ENCODE data around the gene CALR3. TPM values are rescaled to one million over a fixed set of nuclear protein-coding genes. Genes with fewer than 3 reads are reported as not detected.

CALR3 gene
- total RNA-seq, 4 donors from 2014 or later, result not detected

DNA sequence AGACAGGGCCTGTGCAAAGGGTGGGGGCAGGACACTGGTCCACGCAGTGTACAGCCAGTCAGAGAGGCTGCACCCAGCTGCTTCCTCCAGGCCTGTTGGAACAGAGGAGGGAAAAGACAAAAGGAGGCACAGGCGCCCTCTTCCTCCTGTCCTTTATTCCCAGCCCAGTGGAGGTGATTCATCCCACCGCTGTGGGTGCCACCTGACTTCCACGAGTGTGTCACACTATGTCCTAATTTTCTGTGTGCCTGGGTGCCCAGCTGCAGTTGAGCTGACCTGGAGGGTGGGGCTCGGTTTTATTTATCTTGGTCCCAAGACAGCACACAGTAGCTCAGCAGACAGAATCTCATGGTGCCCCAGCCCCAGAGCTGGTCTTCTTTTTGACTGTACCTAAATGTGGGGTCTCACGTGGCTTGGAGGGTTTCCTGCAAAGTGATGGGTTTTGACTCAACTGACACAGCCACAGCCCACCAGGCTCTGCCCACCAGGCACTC is 33.2 kb downstream of the CALR3 start:
- H3K4me1 ChIP-seq, result peaks cover 90 to 92% of the 10 kb centered on the region in 2 donors
- H3K36me3 ChIP-seq, result no peaks in the 10 kb centered on the region
- H3K27me3 ChIP-seq, result no peaks in the 10 kb centered on the region
- intact Hi-C loops (cut with DNase I; ENCODE audit: low total_unique reads) (loop anchor here (2.0 to 10.0 kb wide), 3 partner anchors 16 to 1148 kb away; partner anchors contain the start of genes SMIM7 and TMEM38A), in situ Hi-C loops (cut with MboI; ENCODE audit: low sequenced_read_pairs in 4 of 4) (loop anchor here in 2 of 4 donors (25.0 kb wide), 1 partner anchor 1574 kb away; no protein-coding TSS in a partner anchor)
- peak; percentile 94 to 97 for DNase-seq
- peak overlapping the region in 2 of 4 donors; percentile 9 to 23 for H3K4me3 ChIP-seq
- H3K9me3 ChIP-seq, result no peaks in the 10 kb centered on the region
- peak; percentile 50 to 52 for ATAC-seq
- peak; percentile 81 to 83 for TF ChIP-seq POLR2A (IDR thresholded peaks at IDR 0.05)
- TF ChIP-seq, protein P1, sequence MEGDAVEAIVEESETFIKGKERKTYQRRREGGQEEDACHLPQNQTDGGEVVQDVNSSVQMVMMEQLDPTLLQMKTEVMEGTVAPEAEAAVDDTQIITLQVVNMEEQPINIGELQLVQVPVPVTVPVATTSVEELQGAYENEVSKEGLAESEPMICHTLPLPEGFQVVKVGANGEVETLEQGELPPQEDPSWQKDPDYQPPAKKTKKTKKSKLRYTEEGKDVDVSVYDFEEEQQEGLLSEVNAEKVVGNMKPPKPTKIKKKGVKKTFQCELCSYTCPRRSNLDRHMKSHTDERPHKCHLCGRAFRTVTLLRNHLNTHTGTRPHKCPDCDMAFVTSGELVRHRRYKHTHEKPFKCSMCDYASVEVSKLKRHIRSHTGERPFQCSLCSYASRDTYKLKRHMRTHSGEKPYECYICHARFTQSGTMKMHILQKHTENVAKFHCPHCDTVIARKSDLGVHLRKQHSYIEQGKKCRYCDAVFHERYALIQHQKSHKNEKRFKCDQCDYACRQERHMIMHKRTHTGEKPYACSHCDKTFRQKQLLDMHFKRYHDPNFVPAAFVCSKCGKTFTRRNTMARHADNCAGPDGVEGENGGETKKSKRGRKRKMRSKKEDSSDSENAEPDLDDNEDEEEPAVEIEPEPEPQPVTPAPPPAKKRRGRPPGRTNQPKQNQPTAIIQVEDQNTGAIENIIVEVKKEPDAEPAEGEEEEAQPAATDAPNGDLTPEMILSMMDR (IDR thresholded peaks at IDR 0.05 in 4 of 5, conservative IDR thresholded peaks at IDR 0.05 in 1 of 5), result peak in 1 of 5 experiments; percentile 44
- peak overlapping the region; percentile 91 to 99 (median 96) for H3K27ac ChIP-seq

DNA sequence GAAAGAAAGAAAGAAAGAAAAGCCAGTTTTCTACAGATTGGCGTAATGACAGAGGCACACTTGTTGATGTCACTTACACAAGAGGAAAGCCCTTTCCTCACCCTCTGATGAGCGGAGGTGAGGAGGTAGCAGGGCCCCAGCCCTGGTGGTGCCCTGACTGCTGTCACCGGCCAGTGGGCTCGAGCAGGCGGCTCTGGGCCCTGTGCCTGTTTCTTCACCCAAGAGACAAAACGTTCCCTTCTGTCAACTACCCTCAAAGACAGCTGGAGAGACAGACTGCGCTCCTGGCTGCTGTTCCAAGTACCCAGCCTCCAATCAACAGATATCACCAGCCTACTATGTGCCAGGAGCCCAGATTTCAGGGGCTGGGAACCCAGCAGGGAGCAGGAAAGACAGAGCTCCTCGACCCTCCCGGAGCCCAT is 34.3 kb downstream of the CALR3 start:
- DNase-seq, result peak; percentile 94 to 97
- H3K27ac ChIP-seq, result peak overlapping the region; percentile 91 to 99 (median 96)
- H3K4me3 ChIP-seq, result peak overlapping the region in 1 of 4 donors; percentile 30
- in situ Hi-C loops (cut with MboI; ENCODE audit: low sequenced_read_pairs in 4 of 4) (loop anchor here in 2 of 4 donors (25.0 kb wide), 1 partner anchor 1576 kb away; no protein-coding TSS in a partner anchor), intact Hi-C loops (cut with DNase I; ENCODE audit: low total_unique reads) (loop anchor here (2.0 to 10.0 kb wide), 3 partner anchors 15 to 1147 kb away; partner anchors contain the start of genes SMIM7 and TMEM38A)
- no peaks in the 10 kb centered on the region for H3K9me3 ChIP-seq
- peaks cover 90 to 92% of the 10 kb centered on the region in 2 donors for H3K4me1 ChIP-seq
- H3K36me3 ChIP-seq, result no peaks in the 10 kb centered on the region
- peak; percentile 49 to 61 for ATAC-seq
- H3K27me3 ChIP-seq, result no peaks in the 10 kb centered on the region
- TF ChIP-seq POLR2A (IDR thresholded peaks at IDR 0.05), result peak; percentile 79 to 87
- TF ChIP-seq, protein P1 (IDR thresholded peaks at IDR 0.05 in 4 of 5, conservative IDR thresholded peaks at IDR 0.05 in 1 of 5), result peak in 1 of 5 experiments; percentile 29

DNA sequence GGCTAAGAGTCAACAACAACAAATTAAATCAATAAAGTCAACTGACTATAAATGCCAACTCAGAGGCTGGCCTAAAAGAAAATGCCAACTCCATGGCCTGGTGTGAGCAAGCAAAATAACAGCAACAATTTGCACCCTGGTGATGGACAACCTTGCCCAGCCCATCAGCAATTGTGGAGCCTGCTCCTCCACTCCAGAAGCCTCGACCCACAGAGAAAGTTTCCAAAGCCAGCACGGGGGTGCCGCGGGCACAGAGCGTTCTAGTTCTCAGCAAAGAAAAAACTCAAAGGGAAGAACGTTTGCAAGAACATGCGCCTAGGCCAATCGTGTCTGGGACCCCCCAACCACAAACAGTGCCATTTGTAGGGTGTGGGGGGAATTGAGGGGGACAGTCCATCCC is 35.5 kb downstream of the CALR3 start:
- DNase-seq (no peak), ATAC-seq (no peak)
- no peaks in the 10 kb centered on the region for H3K27me3 ChIP-seq
- no peak overlapping the region for H3K4me3 ChIP-seq
- no peaks in the 10 kb centered on the region for H3K36me3 ChIP-seq
- H3K4me1 ChIP-seq, result peaks cover 90 to 93% of the 10 kb centered on the region in 2 donors
- in situ Hi-C loops (cut with MboI; ENCODE audit: low sequenced_read_pairs in 4 of 4) (loop anchor here in 2 of 4 donors (25.0 kb wide), 1 partner anchor 1577 kb away; no protein-coding TSS in a partner anchor), intact Hi-C loops (cut with DNase I; ENCODE audit: low total_unique reads) (loop anchor here (10.0 kb wide), 1 partner anchor 1146 kb away; no protein-coding TSS in a partner anchor)
- peak overlapping the region; percentile 91 to 99 (median 96) for H3K27ac ChIP-seq
- H3K9me3 ChIP-seq, result no peaks in the 10 kb centered on the region
- TF ChIP-seq POLR2A (IDR thresholded peaks at IDR 0.05), result no peak
- TF ChIP-seq, protein P1 (IDR thresholded peaks at IDR 0.05 in 4 of 5, conservative IDR thresholded peaks at IDR 0.05 in 1 of 5), result no peak

DNA sequence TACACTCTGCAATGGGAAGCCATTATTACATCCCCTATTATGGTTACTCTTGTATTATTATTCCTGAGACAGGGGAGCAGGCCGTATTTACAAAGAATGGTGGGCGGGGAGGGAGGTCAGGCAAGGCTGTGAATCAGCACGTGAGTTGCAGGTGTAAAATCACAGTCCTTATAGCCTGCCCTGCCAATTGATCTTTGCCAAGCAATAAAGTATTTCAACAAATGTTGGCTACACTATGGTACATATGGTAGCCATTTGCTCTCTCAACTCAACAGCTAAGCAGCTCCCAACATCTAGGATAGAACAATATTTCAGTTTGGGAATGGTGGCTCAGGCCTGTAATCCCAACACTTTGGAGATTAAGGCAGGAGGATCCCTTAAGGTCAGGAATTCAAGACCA is 36.3 kb downstream of the CALR3 start:
- H3K4me1 ChIP-seq, result peaks cover 82 to 91% of the 10 kb centered on the region in 2 donors
- TF ChIP-seq, protein P1 (IDR thresholded peaks at IDR 0.05 in 4 of 5, conservative IDR thresholded peaks at IDR 0.05 in 1 of 5), result no peak
- TF ChIP-seq POLR2A (IDR thresholded peaks at IDR 0.05), result no peak
- intact Hi-C loops (cut with DNase I; ENCODE audit: low total_unique reads) (loop anchor here (5.0 to 10.0 kb wide), 2 partner anchors 123 to 1145 kb away; no protein-coding TSS in a partner anchor), in situ Hi-C loops (cut with MboI; ENCODE audit: low sequenced_read_pairs in 4 of 4) (loop anchor here in 2 of 4 donors (25.0 kb wide), 1 partner anchor 1578 kb away; no protein-coding TSS in a partner anchor)
- DNase-seq, result no peak
- no peaks in the 10 kb centered on the region for H3K9me3 ChIP-seq
- H3K4me3 ChIP-seq, result no peak overlapping the region
- ATAC-seq, result no peak
- peak overlapping the region; percentile 91 to 99 (median 96) for H3K27ac ChIP-seq
- H3K36me3 ChIP-seq, result no peaks in the 10 kb centered on the region
- H3K27me3 ChIP-seq, result no peaks in the 10 kb centered on the region

All from gastrocnemius medialis (tissue), 4 donors.